ENCODE data around the gene PREX1.

The PREX1 gene

GRCh38 chr20:48622421-48622820, 205.4 kb downstream of the PREX1 start:
- no peak for DNase-seq (ENCODE audit: low read depth in 2 of 2)

DNA sequence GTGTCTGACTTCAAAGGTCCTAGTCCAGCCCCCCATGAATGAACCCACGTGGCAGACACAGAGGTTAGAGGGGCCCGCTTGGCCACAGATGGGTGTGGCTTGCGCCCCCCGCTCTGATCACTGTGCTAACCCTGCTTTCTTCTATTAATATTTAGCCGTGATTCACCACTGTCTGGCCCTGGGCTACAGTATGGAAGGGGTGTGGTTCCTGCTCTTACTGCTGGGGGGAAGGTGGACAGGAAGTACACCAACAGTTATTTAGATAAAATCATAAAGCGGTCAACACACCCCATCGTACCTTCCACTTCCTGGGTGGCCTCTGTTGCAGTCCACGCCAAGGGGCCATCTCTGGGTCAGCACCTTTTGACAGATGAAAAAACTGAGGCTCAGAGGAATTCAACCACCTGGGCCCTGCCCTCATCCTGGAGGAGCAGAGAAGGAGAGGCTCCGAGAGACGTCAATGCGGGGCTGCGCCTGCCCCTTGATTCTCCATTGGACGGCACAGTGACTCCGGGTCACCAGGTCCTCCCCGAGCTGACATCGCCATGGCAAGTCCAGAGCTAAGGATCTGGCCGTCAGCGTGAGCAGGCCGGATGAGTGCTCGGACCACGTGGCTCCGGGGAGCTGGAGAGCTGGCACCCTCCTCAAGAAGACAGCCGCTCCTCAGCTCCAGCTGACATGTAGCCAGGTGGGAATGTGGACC, 206.3 kb downstream of the PREX1 start:
- DNase-seq (ENCODE audit: low read depth in 2 of 2), result no peak

DNA sequence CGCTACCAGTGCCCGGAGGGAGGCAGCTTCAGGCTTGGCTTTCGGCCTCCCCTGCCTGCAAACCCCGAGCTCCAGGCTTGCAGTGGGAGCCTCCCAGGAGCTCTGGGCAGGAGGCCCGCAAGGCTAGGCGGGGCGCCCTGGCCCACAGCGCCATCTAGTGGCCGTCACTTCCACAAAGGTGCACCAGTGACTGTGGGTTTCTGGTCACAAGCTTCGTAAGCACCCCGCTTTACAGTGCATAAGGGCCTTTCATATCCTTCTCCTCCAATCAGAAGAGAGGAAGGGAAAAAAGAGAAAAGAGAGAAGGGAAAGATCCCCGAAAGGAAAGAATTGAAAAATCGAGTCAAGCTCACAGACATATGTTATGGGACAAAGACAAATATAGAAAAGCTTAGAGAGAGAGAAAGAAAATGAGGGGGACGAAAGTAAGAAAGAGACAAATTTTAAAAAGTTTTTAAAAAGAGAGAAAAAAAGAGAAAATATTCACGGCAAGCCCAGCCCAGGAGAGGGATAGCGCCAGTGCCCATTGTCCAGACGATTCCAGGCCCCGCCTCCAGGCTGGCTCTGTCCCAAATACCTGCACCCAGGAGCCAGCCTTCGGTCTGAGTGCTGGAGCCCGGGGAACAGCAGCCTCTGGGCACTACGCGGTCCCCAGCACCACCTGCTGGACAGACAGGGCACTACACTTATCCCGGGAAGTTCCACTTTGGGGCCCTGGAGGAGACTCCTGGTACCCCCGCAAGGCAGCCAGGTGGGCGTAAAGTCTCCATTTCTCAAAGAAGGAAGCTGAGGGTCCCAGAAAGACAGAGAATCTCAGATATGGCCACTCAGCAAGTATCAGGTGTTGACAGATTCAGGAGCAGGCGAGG, 207.1 kb downstream of the PREX1 start:
- DNase-seq (ENCODE audit: low read depth in 2 of 2), result peak; percentile 21 to 31

DNA sequence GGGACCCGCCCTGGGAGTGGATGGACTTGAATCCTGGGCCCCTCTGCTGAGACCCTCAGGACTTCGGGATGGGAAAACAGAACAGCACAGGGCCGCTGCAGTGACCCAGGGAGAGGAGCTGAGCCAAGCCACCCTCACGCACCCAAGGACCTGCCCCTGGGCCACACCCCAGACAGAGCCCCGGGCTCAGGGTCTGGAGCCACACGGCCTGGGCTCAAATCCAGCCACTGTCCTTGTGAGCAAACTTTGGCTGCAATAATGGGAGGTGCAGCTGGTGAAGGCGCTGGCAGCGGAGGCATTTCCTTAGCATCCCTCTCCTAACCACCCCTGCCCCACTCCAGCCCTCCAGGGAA, 207.7 kb downstream of the PREX1 start:
- no peak for DNase-seq (ENCODE audit: low read depth in 2 of 2)

- DNase-seq (ENCODE audit: low read depth in 2 of 2), result no peak
These were observed 208.4 kb downstream of the PREX1 start for GRCh38 chr20:48619126-48620101.

DNA sequence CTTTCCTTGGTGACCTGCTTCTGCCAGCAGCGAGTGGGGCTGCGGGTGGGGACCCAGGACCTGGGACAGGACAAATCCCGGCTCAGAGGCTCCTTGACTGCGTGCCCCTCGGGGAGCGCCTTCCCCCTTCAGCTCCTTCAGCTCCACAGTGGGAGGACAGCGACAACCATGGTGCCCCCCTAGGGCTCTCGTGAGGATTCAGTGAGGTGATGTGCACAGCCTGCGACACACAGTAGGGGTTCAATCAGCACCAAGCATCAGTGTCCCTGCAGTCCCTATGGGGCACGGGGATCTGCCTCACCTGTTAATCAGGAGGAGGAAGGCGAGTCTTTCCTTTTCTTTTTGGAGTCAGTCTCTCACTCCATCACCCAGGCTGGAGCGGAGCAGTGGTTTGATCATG, 209.2 kb downstream of the PREX1 start:
- no peak for DNase-seq (ENCODE audit: low read depth in 2 of 2)

DNA sequence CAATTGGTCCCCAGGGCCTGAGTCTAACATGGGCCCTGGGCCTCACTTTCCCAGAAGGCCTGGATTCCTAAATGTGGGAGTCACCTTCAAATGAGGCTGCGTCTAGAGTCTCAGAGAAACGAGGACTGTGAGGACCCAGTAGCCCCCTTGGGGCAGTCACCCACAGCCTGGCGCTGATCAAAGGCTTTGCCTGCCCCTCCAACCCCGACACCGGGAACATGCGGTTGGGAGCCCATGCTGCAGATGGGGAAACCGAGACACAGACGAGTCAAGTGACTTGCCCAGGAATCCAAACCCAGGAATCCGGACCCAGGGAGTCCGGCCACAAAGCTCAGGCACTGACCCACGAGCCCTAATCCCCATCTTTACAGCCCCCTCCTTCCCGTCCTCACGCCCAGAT, 209.7 kb downstream of the PREX1 start:
- DNase-seq (ENCODE audit: low read depth in 2 of 2), result no peak

- DNase-seq (ENCODE audit: low read depth in 2 of 2), result no peak
These were observed 210.3 kb downstream of the PREX1 start for GRCh38 chr20:48617481-48617880.

DNA sequence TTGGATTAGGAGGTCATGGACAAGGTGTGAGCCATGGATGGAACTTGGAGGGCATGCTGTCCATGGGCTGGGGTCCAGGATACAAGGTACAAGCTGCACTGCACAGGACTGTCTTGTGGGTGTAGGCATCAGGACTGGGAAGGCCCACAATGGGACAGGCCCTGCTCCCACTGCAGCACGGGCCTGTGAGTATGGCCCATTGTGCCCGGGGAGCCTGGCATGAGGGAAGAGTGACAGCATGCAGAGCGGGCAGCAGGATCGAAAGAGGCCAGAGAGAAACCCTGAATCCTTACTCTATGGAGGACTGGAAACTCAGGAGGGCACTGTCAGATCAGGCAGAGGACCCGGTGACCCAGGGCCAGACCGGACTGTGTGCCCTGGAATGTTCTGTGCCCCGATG, 211.3 kb downstream of the PREX1 start:
- DNase-seq (ENCODE audit: low read depth in 2 of 2), result no peak

DNA sequence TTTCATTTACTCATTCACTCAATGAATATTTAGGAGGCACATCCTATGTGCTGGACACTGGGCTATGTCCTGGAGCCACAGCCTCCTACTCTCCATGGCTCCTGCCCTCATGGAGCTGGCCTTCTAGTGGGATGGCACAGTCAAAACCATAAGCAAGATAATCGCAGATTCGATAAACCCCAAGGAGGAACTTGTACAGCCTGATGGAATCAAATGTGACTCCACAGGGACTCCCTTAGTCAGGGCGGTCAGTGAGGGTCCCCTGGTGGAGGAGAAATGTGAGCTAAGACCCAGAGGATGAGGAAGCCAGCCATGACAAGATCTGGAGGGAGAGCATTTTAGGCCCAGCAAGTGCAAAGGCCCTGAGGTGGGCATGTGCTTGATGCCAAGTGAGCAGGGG, 211.9 kb downstream of the PREX1 start:
- no peak for DNase-seq (ENCODE audit: low read depth in 2 of 2)

DNA sequence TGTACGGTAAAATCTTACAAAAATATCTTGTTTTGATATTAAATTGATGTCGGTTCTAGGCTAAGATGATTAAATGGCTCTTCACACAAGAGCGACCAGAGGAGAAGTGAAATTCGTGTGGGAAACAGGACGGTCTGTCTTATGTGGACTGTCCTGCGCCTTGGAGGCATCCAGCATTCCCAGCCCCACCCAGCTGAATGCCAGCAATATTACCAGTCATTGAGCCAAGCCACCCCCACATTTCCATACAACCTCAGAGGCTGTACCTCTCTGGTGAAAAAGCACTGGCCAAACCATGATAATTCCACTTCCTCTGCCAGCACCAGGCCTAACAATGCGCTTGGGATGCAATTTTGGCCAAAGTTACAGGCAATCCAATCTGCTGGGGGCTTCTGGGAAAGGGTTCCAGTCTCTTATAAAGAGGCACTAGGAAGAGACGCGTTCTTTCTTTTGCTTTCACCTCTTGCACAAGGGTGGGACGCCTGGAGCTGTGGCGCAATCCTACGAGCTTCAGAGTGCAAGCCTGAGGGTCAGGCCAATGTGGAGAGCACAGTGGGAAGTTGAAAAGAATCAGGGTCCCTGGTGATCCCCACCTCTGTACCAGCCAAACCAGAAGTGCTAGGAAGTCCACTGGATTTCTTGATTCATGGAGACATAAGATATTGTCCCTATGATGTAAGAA, 213.1 kb downstream of the PREX1 start:
- DNase-seq (ENCODE audit: low read depth in 2 of 2), result no peak

GRCh38 chr20:48613926-48614325, 213.9 kb downstream of the PREX1 start:
- no peak for DNase-seq (ENCODE audit: low read depth in 2 of 2)

DNA sequence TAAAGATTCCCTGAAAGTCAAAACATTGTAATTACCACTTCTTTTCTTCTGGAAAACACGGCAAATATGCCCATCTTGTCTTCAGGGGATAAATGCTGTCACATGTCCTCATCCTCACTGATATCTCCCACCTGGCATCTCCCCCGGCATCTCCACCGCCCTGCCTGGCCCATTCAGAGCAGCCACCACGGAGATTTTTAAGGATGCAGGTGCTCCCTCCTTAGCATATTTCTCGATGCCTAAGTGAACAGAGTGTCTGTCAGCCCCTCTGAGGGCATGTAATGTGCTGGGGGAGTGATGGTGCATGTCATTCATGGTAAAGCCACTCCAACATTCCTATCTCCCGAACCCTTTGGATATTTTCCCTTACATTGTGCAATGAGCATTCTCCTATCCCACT, 215.5 kb downstream of the PREX1 start:
- DNase-seq (ENCODE audit: low read depth in 2 of 2), result no peak

- no peak for DNase-seq (ENCODE audit: low read depth in 2 of 2)
These were observed 216.8 kb downstream of the PREX1 start for GRCh38 chr20:48610996-48611395.

GRCh38 chr20:48609491-48609978, 218.3 kb downstream of the PREX1 start:
- DNase-seq (ENCODE audit: low read depth in 2 of 2), result no peak

- no peak for DNase-seq (ENCODE audit: low read depth in 2 of 2)
These were observed 219.0 kb downstream of the PREX1 start for GRCh38 chr20:48608756-48609155.

GRCh38 chr20:48607544-48607865, 220.3 kb downstream of the PREX1 start:
- DNase-seq (ENCODE audit: low read depth in 2 of 2), result no peak

- no peak for DNase-seq (ENCODE audit: low read depth in 2 of 2)
These were observed 220.8 kb downstream of the PREX1 start for GRCh38 chr20:48606841-48607543.

DNA sequence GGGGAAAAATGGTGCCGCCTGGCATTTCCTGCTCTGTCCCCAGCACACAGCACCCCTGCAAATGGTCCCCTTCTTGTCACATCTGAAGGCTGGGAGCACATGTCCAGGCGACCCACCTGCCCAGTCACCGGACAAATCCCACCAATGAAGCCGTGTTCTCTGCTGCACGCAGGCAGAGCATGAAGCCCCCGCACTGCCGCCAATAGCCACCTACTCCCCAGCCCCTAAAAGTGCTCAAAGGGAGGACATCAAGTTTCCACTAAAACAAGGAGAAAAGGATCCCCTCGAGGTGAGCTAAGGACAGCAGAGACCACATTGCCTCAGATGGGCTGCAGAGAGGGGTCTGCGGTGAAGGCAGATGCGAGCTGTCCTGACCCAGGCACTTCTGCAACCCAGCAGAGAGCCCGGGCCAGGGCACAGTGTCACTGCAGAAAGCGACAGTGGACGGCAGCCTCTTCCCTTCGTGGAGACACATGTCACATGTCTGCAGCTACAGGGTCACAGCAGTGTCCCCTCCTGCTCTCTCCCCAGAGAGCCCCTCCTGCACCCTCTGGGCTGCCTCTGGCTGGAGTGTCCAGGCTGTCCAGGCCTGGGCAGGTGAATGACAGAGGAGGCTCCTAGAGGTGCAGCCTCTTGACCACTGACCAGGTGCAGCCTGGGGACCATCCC, 221.5 kb downstream of the PREX1 start:
- DNase-seq (ENCODE audit: low read depth in 2 of 2), result no peak
